GM12892 (cell line): ENCODE data around the gene CRYGB.

ENCODE experiments used
- POLR2A ChIP-seq: IDR thresholded peaks from 2 replicates; pipeline ENCODE4 v1.6.1; 2011; ENCODE audit warnings: low read depth, low read length, control low read depth
- POLR2AphosphoS5 ChIP-seq: IDR thresholded peaks from 2 replicates; pipeline ENCODE4 v1.6.1; 2011; ENCODE audit warnings: low read depth, low read length, control low read depth
- TAF1 ChIP-seq: IDR thresholded peaks from 2 replicates; pipeline ENCODE4 v1.6.1; 2011; ENCODE audit warnings: low read depth, mild to moderate bottlenecking, control low read depth, low read length, borderline replicate concordance

DNA sequence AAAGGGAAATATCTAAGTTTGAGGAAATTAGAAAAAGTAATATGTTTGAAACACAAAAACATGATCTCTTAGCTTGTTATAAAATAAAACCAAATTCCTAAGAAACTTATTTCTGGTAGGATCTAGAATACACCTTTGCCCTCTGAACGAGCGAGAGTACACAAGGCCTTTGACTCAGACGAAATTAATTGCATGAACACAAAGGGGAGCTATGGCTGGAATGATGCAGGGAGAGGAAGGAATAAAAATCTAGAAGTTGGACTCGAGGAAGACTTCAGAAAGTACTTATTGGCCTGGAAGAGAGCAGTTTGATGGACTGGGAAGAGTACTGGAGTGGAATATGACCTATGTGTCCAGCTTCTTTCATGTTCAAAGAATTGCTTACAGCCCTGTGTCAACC is 20.7 kb downstream of the CRYGB start:
- no peak for TF ChIP-seq POLR2AphosphoS5
- TF ChIP-seq POLR2A: no peak
- no peak for TF ChIP-seq TAF1
